ENCODE measurements around the gene DYRK4.

DYRK4 gene

DNA sequence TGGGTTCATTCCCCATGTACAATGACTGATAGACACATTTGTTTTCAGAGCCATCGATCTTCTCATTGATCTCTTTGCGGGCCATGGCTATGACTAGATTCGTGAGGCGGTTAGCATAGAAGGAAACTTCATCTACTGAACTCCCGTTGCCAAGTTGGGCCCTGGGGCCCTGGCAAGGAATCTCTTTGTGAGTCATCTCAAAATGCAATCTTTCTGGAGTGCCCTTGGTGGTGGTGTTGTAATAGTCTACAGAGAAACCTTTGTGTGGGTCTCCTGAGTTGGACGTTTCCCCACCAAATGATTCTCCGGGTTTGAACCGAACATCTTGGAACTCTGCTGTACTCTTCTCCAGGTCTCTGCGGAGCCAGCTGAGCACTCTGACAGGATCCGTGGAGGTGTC, 66.4 kb downstream of the DYRK4 start:
- DNase-seq = no peak

DNA sequence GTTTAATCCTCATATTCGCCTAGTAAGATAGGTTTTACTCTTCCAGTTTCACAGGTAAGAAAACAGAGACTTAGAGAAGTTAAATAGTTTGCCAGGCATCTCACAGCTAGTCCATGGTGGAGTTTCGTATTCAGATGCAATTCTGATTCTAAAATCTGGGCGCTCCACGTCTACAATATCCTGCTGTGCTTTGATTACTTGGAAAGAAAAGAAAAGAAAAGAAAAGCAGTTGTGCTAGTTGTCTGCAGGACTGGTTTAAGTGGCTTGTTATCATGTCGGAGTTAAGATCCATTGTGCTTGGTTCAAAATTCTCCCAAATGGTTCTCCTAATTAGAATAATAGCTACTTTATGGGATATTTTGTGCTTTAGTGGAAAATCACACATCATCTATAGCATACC, 68.3 kb downstream of the DYRK4 start:
- no peak for DNase-seq

DNA sequence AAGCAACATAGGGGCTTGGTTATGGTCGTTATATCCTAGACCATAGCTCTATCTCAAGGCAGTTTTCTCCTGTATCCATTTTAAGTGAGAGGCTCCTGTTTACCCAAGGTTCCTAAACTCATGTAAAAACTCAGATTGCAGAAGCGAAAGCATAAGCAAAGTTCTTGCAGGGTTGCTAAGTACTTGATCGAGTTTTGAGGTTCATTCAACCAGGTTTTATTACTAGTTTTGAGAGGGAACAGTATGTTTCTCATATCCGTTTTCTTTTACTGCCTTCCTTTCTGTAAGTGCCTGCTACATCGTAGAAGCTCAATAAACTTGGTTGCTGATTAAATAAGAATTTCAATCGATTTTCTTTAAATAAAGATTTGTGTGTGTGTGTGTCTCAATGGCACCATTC, 81.7 kb downstream of the DYRK4 start:
- DNase-seq = no peak

DNA sequence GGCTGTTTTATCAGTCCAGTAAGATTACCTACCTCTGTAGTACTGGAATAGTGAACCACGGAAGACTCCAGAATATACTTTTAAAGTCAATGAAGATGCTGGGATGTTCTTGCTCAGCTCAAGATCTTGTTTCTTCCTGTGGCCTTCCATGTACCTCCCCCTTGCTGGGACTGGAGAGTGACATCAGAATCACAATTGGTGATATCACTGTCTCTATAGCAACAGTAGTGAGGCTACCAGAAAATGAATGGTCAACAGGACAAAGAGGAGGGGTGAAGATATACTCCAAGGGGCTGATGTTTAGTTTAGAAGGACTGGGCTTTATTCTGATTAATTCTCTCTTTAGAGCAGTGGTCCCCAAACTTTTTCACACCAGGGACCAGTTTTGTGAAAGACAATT, 83.0 kb downstream of the DYRK4 start:
- DNase-seq = no peak

DNA sequence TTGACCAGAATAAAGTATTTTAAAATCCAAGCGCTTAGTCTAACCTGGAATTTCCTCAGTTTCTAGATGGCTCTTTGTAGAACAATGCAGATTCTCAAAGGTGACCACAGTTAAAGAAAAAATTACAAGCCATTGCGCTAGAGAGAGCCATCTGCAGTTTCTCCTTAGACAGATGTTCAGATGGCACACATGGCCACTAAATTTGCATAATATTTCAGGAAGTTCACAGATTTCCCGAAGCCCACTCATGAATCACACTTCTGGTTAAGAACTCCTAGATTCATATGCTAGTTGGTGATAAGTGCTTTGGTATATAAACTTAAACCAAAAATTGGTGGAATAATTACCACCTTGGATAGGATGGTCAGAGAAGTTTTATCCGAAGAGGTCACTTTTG, 86.1 kb downstream of the DYRK4 start:
- no peak for DNase-seq

DNA sequence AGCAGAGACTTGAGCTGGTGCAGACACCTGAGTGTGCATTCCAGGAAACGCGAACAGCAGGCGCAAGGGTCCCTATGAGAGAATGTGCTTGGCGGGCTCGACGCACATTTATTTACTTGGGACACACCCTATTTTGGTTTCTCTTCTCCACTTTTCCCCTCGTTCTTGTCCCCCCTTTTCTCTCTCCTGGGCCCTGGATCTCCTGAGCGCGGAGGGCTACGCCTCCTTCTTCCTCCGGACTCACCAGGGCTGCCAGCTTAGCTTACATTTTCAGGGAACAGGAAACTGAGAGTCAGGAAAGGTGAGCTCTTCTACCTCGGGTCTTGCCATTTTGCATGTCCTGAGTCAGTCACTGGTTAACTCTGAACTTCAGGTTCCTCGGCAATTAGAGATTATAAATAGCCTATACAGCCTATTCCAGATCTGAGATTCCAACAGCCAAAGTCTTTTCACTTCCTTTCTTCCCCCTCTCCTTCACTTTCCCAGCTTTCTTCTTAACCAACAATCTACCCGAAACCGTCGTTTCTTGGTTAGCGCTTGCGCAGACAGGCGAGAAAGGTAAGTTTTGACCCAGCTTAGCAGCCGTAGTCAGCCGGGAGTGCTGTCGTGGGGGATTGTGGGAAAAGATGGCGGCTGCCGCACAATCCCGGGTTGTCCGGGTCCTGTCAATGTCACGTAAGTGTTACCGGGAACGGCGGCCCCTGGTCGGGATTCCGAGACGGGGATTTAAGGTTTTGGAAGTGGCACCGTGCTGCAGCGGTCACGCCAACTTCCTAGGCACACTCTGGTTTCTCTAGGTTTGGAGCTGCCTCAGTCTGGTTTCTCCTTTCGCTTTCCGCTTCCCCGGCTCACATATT, 86.7 kb downstream of the DYRK4 start, which contains the start of the genes AKAP3 and NDUFA9:
AKAP3 (minus strand) TSS at position 551 of the 857 bp plus-strand sequence. CDS start 10,855 bp downstream, outside the sequence.
NDUFA9 (plus strand) TSS at position 614 of the 857 bp plus-strand sequence; CDS start at position 627, 13 bp downstream.
- no peak for DNase-seq

DNA sequence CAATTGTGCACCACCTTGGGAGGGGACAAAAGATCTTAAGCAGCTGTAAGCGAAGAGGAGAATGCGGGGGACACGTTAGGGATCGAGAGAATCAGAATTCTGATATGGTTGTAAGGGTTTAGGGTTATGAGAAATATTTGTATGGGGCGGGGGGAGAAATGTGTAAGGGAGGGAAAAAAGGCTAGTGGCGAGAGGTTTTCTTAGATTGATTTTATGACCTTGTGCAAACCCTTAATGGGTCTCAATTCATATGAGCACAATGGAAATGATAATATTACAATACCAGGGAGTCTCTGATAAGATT, 87.3 kb downstream of the DYRK4 start:
- DNase-seq = no peak

DNA sequence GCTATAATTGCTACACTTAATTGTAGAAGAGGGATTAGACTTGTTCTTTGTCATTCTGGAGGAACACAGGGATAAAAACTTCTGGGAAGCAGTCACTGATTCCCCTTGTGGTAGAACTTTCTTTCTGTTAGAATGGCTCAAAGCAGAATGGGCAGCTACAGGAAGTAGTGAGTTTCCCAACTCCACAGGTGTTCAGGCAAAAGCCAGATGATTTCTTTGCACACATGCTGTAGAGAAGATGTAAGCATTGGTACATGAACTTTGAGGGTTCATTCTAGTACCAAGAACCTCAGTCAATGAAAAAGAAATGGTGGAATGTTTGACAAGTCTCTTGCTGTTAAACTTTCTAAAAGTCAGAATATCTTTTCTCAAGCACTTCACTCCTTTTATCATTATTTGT, 91.2 kb downstream of the DYRK4 start:
- DNase-seq = no peak

DNA sequence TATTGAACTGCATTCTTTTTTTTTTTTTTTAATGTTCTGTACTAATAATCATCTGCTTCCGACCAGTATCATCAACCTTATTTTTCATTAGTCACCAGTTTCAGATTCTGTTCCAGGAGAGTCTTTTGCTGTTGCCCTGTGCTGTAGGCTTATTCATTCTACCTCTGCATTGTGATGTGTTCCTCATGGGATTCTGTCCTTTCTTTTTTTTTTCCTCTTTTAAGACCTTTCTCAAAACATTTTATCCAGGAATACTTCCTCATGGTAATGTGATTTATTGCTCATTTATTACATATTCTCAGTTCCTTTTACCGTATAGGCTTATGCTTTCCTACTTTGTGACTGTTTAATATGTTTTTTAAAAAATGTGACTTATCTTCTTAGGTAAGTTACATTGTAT, 91.7 kb downstream of the DYRK4 start:
- DNase-seq = no peak
